ENCODE measurements around the gene PNPLA2.

DNA sequence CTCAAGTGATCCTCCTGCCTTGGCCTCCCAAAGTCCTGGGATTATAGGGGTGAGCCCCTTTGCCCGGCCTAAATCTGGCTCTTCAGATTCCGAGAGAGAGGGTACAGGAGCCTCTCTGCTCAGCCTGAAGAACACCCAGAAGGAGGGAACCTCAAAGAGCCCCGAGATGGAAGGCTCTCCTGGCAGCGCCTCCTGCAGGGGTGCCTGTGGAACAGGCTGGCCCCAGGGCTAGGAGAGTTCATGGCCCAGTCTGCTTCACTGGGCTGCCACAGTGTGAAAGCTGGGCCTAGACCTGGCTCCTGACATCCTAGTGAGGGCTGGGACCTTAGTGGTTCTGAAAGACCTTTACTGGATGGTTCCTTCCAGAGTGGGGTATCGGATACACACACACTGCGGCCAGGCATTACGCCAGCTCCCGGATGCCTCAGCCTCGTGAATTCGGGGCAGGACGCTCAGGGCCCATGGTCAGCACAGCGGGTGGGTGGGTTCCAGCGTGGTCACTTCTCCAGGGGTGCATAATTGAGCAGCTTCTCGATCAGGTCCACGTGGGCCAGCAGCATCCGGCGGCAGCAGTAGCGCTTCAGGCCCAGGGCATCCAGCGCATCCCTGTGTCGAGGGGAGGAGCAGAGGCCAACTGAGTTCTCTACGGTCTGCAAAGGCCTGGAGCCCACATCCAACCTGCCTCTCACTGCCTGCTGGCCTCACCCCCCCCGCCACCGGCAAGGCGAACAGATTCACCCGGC is 21.3 kb downstream of the PNPLA2 start:
- TF ChIP-seq POLR2A (IDR thresholded peaks at IDR 0.05), result no peak
- TF ChIP-seq, protein P1, sequence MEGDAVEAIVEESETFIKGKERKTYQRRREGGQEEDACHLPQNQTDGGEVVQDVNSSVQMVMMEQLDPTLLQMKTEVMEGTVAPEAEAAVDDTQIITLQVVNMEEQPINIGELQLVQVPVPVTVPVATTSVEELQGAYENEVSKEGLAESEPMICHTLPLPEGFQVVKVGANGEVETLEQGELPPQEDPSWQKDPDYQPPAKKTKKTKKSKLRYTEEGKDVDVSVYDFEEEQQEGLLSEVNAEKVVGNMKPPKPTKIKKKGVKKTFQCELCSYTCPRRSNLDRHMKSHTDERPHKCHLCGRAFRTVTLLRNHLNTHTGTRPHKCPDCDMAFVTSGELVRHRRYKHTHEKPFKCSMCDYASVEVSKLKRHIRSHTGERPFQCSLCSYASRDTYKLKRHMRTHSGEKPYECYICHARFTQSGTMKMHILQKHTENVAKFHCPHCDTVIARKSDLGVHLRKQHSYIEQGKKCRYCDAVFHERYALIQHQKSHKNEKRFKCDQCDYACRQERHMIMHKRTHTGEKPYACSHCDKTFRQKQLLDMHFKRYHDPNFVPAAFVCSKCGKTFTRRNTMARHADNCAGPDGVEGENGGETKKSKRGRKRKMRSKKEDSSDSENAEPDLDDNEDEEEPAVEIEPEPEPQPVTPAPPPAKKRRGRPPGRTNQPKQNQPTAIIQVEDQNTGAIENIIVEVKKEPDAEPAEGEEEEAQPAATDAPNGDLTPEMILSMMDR (IDR thresholded peaks at IDR 0.05), result peak in 3 of 6 experiments; percentile 15 to 33 (median 27)

Measured in Peyer's patch (tissue), 4 donors.